Measurements from ENCODE around the gene MPP2.
"Not testable (repeated sequence)": the region's sequence is repeated elsewhere in the genome, so short reads cannot be mapped to it uniquely, and the experiment has no call there.

Gene MPP2

GRCh38 chr17:43873815-43874214 is 33.5 kb downstream of the MPP2 start:
- no peak for DNase-seq

GRCh38 chr17:43873091-43873490 is 34.2 kb downstream of the MPP2 start:
- no peak for DNase-seq

- peak; percentile 44 for DNase-seq
Measured at GRCh38 chr17:43871946-43872690, 35.2 kb downstream of the MPP2 start.

GRCh38 chr17:43869031-43869430 is 38.3 kb downstream of the MPP2 start:
- DNase-seq: not testable (repeated sequence)

- DNase-seq: no peak
Measured at GRCh38 chr17:43868226-43868994, 38.9 kb downstream of the MPP2 start.

GRCh38 chr17:43864161-43864984 is 43.0 kb downstream of the MPP2 start:
- DNase-seq: no peak

GRCh38 chr17:43861960-43862359 is 45.4 kb downstream of the MPP2 start:
- DNase-seq: no peak

- DNase-seq: no peak
Measured at GRCh38 chr17:43860927-43861622, 46.3 kb downstream of the MPP2 start.

- DNase-seq: no peak
Measured at GRCh38 chr17:43860077-43860725, 47.1 kb downstream of the MPP2 start.

GRCh38 chr17:43857957-43858600 is 49.3 kb downstream of the MPP2 start:
- DNase-seq: no peak

- DNase-seq: no peak
Measured at GRCh38 chr17:43857141-43857540, 50.2 kb downstream of the MPP2 start.

- DNase-seq: no peak
Measured at GRCh38 chr17:43856141-43856540, 51.2 kb downstream of the MPP2 start.

GRCh38 chr17:43855061-43855460 is 52.3 kb downstream of the MPP2 start:
- DNase-seq: no peak

GRCh38 chr17:43854498-43854897 is 52.8 kb downstream of the MPP2 start:
- DNase-seq: no peak

- no peak for DNase-seq
Measured at GRCh38 chr17:43853546-43853945, 53.8 kb downstream of the MPP2 start.

GRCh38 chr17:43852571-43852970 is 54.8 kb downstream of the MPP2 start:
- no peak for DNase-seq

- DNase-seq: no peak
Measured at GRCh38 chr17:43849116-43849515, 58.2 kb downstream of the MPP2 start.

- DNase-seq: no peak
Measured at GRCh38 chr17:43848601-43849000, 58.7 kb downstream of the MPP2 start.

GRCh38 chr17:43846963-43847371 is 60.4 kb downstream of the MPP2 start, which contains the start of gene CD300LG:
TSS of gene CD300LG (plus strand) at chr17:43847176. CDS start at chr17:43847217, 41 bp downstream.
- no peak for DNase-seq

- DNase-seq: peak; percentile 28
Measured at GRCh38 chr17:43846221-43846712, 61.1 kb downstream of the MPP2 start.

GRCh38 chr17:43845766-43846165 is 61.6 kb downstream of the MPP2 start:
- DNase-seq: no peak

Measured in COR-L47 (cell line).